HPDE6-E6E7 (cell line): ENCODE measurements around the gene HLA-DQB1.
A peak's percentile ranks its signal among the peaks of the same experiment; 100 is the strongest.
"Not testable (repeated sequence)": the region's sequence is repeated elsewhere in the genome, so short reads cannot be mapped to it uniquely, and the experiment has no call there.

Experiments
- DNase-seq: peaks from one replicate; pipeline ENCODE4 v3.0.0; 2011; ENCODE audit warnings: missing footprints; ENCODE audit errors: extremely low spot score

HLA-DQB1 gene

DNA sequence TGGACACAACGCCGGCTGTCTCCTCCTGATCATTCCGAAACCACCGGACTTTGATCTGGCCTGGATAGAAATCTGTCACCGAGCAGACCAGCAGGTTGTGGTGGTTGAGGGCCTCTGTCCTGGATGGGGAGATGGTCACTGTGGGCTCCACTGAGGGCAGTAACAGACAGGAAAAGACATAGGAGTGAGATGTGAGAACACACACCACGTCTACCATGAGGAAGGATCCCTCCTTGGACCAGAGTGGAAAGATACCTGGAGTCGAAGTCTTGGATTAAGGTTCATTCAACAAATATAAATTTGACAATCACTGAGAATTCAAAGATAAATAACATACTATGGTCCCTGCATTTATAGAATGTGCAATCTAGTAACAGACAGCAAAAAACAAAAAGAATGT lies 4.4 kb downstream of the HLA-DQB1 start:
- DNase-seq: no peak

DNA sequence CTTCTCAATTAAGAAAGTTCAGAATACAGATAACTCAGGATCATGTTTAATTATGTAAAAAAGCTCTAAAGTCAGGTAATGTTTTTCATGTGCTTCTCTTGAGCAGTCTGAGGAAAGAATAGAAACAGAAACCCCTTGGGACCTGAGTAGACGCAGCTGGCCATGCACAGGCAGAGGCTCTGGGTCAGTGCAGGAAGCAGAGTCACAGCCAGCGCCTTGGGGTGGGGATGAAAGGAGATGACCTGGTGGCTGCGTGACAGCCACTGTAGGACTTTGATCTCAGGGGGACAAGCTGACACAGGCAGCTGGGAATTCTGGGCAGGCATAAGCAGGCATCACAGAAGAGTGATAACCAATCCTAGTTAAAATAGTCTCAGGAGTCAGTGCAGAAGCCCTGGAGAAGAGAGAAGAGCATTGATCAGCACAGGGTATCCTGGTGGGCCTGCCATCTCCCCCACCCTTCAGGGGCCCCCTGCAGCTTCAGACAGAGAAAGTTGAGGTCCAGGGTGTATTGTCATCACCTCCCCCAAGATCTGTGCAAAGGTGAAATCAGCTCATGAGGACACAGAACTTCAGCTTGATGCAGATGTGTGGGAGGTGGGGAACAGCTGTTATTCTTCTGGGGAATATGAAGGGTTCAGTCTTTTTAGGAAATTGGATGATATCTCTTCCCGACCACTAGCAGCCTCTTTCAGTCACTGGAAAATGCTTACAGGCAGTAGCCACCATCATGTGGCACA lies 6.4 kb downstream of the HLA-DQB1 start:
- DNase-seq: no peak

DNA sequence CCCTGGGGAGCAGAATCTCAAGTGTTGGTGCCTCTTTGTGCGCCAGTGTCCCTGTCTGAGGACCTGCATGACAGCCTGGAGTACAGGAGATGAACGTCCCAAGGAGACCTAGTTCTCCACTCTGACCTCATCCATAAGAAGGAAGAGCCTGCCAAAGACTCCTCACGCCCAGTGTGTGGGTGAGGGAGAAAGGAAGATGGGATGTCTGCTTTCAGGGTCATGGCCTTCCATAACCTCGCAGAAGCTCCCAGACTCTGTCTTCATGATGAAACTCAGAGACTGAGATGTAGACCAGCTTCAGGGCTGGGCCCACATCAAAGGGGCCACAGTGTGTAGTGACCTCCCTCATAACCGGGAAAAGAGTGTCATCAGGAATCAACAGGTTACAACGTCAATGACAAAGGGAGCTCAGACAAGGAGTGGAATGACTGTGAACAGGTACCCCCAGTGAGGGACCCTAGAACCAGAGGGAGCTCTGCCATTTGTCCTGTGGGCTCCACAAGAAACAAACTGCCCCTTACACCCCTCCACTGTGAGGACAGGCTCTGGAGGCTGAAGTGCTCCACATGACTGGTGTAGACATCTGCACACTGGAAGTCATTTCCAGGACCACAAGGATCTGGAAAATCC lies 8.1 kb downstream of the HLA-DQB1 start:
- DNase-seq: no peak

DNA sequence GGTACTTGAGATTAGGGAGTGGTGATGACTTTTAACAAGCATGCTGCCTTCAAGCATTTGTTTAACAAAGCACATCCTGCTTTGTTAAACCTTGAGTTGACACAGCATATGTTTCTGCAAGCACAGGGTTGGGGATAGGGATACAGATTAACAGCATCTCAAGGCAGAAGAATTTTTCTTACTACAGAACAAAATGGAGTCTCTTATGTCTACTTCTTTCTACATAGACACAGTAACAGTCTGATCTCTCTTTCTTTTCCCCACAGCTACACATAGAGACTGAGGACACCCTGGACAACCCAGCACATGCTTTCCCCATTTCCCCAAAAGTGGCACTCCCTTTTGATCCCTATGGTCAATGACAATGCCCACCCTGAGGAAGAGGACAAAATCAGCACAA lies 8.6 kb downstream of the HLA-DQB1 start:
- not testable (repeated sequence) for DNase-seq

DNA sequence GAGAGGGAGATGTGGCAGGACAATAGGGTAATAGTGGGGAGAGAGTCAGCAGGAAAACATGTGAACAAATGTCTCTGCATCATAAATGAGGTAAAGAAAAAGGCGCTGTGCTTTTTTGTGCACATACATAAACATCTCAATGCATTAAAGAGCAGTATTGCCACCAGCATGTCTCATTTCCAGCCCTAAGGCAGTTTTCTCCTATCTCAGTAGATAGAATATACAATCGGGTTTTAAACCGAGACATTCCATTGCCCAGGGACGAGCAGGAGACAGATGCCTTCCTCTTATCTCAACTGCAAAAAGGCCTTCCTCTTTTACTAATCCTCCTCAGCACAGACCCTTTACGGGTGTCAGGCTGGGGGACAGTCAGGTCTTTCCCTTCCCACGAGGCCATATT lies 9.1 kb downstream of the HLA-DQB1 start:
- not testable (repeated sequence) for DNase-seq

DNA sequence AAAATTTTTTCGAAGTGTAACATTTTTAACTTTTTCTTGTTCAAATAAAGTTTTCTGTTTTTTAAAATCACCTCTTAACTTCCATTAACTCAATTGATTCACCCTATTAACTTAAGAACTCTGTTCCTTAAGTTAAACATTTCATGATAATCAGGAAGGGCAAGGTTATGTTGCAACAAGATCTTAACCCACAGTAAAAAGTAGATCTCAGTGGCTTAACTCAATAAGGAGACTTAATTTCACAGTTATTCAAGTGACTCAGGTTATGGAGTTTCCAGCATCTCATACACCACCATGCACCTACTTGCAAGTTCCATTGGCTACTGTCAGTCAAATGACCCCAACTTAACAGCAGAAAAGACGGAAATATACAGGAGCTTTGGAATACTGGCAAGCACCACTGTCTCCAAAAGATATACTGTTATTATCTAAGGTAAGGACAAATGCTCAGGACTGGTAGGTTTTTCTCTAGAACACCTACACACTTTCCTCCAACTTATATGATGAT lies 11.2 kb downstream of the HLA-DQB1 start:
- no peak for DNase-seq

DNA sequence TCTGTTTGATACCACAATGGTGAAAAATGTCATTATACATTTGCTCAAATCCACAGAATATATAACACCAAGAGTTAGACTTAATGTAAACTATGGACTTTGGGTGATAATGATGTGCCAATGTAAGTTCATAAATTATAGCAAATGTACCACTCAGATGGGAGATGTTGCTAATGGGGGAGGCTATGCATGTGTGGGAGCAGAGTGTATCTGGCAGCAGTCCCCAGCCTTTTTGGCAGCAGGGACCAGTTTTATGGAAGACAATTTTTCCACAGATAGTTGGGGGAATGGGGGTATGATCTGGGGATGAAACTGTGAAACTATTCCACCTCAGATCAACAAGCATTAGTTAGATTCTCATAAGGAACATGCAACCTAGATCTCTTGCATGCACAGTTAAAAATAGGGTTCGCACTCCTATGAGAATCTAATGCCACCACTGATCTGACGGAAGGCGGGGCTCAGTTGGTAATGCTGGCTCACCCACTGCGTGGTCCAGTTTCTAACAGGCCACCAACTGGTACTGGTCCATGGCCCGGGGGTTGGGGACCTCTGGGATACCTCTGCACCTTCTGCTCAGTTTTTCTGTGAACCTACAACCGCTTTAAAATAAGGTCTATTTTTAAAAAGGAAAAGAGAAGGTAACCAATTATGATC lies 21.3 kb downstream of the HLA-DQB1 start:
- DNase-seq: no peak

DNA sequence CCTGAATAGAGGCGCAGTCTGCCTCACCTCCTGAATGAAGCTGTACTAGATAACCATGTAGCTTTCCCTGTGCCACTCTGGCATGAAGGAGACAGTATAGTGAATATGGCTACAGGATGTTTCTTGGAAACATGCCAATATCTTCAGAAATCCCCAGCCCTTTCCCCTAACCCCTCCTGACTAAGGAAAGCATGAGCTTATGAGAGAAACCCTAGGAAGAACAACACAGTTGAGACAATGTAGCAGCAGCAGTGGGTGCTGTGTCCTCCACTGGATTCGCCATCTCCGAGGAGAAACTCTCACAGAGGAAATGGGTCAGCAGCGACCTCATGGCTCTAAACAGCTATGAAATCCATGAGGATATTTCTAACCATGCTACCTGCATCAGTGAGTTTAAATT lies 22.6 kb downstream of the HLA-DQB1 start:
- no peak for DNase-seq

DNA sequence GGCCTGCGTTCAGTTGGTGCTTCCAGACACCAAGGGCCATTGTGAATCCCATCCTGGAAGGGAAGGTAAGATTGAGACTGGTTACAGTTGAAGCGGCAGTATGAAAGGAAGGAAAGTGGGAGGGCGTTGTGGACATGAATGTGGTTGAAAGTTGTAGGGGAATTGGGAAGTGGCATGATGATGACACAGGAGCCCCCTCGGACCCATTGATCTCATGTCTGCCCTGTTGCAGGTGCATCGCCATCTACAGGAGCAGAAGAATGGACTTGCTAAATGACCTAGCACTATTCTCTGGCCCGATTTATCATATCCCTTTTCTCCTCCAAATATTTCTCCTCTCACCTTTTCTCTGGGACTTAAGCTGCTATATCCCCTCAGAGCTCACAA lies 23.7 kb downstream of the HLA-DQB1 start:
- DNase-seq: no peak

DNA sequence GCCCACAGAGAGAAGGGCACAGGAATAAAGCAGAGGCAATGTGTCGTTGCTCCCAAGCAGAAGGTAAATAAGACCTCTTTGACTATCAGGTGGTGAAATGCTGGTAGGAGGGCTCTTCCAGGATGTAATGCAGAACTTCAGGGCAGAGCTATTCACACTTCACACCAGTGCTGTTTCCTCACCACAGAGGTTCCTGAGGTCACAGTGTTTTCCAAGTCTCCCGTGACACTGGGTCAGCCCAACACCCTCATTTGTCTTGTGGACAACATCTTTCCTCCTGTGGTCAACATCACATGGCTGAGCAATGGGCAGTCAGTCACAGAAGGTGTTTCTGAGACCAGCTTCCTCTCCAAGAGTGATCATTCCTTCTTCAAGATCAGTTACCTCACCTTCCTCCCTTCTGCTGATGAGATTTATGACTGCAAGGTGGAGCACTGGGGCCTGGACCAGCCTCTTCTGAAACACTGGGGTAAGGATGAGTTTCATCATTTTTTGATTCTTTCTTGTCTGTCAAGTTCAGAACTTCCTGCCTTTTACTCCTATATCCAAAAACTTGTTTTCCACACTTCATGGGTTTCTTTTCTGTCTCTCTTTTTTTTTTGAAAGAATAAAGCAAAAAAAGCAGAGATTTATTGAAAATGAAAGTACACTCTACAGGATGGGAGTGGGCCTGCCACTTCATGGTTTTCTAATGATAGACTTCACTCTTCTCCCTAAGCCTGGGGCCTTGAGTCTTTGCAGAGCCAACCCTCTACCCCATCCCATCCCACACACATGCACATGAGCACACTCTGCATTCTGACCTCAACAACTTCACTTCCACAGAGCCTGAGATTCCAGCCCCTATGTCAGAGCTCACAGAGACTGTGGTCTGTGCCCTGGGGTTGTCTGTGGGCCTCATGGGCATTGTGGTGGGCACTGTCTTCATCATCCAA lies 24.4 kb downstream of the HLA-DQB1 start:
- DNase-seq: not testable (repeated sequence)

DNA sequence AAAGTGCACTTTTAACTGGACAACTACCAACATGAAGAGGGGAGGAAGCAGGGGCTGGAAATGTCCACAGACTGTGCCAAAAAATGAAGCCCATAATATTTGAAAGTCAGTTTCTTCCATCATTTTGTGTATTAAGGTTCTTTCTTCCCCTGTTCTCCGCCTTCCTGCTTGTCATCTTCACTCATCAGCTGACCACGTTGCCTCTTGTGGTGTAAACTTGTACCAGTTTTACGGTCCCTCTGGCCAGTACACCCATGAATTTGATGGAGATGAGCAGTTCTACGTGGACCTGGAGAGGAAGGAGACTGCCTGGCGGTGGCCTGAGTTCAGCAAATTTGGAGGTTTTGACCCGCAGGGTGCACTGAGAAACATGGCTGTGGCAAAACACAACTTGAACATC lies 25.3 kb downstream of the HLA-DQB1 start:
- DNase-seq: no peak

DNA sequence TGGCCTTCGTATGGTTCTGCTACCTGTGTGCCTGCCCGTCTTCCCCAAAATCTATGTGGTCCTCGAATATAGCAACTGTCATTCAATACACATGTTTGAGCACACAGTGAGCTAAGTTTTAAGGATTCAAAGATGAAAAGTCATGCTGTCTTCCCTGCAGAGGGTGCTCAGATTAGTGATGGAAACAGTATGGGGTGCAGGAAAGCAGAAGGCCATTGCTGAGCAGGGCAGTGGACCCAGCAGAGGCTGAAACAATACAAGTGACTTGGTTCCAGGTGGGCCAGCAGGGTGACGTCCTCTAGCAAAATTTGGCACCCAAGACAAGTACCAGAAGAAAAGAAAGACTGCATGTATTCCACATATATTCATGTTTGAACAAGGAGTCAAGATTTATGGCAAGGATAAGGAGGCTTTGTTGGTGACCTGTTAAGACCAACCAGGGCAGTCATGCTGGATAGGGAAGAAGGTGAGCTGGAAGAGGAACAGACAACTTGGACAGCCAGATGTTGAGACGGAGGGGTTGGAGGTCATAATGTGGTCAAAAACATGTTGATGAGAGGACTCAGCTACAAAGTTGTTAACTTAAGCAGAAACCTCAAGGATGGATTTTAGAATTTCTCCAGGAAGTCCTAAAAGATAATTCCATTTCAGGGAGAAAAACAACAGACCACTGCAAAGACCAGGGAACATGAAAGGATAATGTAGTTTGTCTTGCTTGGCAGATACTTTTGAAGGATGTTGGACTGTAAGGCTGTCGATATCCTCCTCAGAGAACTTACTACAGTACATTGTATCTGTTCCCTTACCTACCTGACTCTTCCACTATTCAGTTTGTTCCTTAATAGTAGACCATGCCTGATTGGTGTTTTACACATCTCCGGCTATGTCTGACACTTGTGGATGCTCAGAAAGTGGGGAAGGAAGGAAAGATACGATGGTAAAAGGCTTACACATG lies 26.7 kb downstream of the HLA-DQB1 start:
- DNase-seq: no peak

DNA sequence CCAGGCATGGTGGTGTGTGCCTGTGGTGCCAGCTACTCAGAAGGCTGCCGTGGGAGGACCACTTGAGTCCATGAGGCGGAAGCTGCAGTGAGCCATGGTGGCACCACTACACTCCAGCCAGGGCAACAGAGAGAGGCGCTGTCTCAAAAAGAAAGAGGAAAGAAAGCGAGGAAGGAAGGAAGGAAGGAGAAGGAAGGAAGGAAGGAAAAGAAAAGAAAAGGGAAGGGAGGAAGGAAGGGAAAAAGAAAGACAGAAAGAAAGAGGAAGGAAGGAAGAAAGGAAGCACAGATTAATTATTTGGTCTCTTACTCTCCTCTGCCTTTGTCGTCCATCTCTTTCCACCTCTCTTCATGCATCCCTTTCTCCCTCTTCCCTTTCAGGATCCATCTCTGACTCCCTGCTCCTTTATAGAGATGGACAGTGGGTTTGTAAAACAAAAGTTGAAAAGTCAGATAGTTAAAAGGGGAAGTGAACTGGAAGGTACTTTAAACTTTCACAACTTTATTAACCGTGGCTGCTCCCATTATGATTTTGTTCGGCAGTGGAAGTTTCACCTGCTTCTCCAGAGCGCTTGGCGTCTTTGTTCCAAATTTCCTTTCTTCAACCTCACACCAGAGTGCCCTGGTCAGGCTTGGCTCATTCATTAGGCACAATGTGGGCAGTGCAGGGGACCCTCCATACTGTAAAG lies 27.8 kb downstream of the HLA-DQB1 start:
- no peak for DNase-seq

DNA sequence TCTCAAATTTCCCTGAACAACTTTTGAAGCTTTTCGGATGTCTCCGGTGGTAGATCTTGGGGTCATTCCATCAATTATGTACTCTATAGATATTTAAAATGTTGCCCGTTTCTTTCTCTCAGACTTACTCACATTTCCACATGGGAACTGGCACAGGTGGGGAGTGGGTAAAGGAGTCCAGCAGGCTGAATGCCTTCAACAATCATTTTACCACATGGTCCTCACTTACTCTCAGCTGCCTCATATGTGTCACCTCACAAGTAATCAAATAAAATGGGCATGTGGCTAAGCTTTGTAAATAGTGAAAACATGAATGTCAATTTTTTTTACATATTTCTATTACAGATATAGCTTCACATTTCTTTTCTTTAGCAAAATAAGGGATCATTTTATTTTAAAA lies 28.6 kb downstream of the HLA-DQB1 start:
- no peak for DNase-seq

DNA sequence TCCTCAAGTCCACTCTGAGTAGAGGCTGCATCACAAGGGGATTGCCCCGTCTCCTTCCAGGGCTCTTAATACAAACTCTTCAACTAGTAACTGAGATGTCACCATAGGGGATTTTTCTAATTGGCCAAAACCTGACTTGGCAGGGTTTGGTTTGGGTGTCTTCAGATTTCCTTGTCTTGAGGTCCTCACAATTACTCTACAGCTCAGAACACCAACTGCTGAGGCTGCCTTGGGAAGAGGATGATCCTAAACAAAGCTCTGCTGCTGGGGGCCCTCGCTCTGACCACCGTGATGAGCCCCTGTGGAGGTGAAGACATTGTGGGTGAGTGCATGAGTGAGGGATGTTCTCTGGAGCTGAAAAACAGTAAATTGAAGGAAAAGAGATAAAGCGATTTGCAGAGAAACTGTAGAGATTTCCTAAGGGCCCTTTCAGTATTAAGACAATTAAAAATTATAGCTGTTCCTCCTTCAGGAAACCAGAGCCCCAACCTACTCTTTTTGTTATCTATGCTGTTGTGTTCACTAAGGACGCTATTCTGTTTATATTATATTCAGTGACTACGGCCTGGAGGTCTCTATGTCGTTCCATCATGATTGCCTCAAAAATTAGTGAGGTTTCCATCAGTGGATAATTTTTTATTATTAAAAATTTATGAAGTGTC lies 29.1 kb downstream of the HLA-DQB1 start, which contains the start of gene HLA-DQA1:
Gene HLA-DQA1 (plus strand): TSS at position 188 of the 662 bp plus-strand sequence. CDS start 53 bp downstream, at position 241.
- no peak for DNase-seq

DNA sequence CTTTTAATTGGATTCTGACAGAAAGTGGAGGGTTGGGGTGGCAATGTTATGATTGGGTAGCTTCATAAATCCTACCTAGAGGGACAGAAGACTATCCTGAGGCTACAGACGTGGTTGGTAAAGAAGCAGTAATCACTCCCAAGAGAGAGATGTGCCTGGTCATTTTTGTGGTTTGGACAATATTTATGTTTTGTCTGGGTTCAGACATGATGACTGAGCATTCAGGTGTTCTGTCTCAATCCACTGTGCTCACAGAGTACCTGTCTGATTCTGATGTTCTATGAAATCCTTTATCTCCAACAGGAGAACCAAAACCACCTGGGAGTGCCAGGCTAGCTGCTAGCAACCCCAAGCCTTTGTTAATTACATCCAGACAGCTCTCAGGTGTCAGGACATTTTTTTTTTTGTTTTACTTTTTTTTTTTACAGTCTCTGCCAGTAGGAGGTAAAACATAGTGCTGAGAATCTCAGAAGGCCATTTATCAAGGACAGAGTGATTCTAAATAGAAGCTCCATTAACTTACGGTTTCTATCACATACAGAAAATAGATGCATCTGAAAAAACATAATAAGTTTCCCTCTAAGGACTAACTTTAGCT lies 30.8 kb downstream of the HLA-DQB1 start:
- no peak for DNase-seq

DNA sequence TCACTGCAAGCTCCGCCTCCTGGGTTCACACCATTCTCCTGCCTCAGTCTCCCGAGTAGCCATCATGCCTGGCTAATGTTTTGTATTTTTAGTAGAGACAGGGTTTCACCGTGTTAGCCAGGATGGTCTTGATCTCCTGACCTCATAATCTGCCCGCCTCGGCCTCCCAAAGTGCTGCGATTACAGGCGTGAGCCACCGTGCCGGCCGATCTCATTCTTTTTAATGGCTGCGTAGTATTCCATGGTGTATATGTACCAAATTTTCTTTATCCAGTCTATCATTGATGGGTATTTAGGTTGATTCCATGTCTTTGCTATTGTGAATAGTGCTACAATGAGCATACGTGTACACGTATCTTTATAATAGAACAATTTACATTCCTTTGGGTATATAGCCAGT lies 36.7 kb downstream of the HLA-DQB1 start:
- not testable (repeated sequence) for DNase-seq

DNA sequence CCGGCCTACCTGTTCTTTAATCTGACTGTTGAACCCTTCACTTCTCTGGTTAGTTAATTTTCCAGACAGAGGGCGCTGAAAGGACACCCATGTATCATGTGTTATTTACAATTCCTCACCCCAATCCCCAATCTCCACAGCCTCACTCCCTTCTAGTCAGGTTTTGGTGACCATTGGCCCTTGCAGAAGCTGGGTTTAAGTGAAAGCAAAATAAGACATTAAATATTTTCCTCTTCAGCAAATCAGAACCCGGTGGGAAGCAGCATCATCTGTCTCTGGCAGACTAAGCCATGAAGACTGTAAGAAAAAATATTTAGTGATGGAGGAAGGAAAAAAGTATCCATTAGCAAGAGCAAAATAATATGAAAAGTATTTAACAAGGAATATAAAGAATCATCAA lies 38.6 kb downstream of the HLA-DQB1 start:
- peak; percentile 26 for DNase-seq

DNA sequence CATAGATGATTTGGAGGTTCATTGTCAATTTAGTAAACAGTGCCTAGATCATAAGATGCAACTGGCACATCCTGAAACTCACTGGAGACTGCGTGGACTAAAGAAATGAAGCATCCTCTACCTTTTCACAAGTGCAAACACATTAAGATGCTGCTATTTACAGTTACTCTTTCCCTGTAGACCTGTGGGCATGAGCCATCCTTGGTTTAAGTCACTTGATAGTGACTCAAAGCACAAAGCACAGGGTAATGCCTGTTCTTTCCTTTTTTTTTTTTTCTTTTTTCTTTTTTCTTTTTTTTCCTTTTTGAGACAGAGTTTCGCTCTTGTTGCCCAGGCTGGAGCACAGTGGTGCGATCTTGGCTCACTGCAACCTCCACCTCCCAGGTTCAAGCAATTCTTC lies 39.2 kb downstream of the HLA-DQB1 start:
- DNase-seq: no peak
